HepG2 (cell line): Measurements from ENCODE around the gene PDILT.

ENCODE experiments used
- CTCF ChIP-seq: sonication (generic); formaldehyde crosslinking; IDR thresholded peaks from 2 replicates; pipeline ENCODE4 v1.5.0; 2020; ENCODE audit warnings: mild to moderate bottlenecking, missing genetic modification reagents, moderate library complexity
- EP300 ChIP-seq, 3 experiments: sonication (generic) in 1 of 3; formaldehyde crosslinking in 1 of 3; IDR thresholded peaks; 2 replicates each; pipeline versions ENCODE4 v1.5.1 to v1.6.1; 2011 to 2020; ENCODE audit warnings: low read depth in 2 of 3, low read length in 2 of 3, borderline replicate concordance in 1 of 3, improper control_type of control experiment in 1 of 3, mild to moderate bottlenecking in 1 of 3, missing genetic modification reagents in 1 of 3, moderate library complexity in 1 of 3
- IRF9 ChIP-seq: sonication (generic); formaldehyde crosslinking; IDR thresholded peaks from 2 replicates; pipeline ENCODE4 v1.8.0; 2022; ENCODE audit warnings: missing genetic modification reagents, mild to moderate bottlenecking, borderline replicate concordance
- KDM4B ChIP-seq: sonication (generic); formaldehyde crosslinking; IDR thresholded peaks from 2 replicates; pipeline ENCODE4 v1.4.0; 2020; ENCODE audit warnings: missing genetic modification reagents
- MAZ ChIP-seq, 2 experiments: sonication (generic) in 1 of 2; formaldehyde crosslinking in 1 of 2; IDR thresholded peaks; 2 replicates each; pipeline versions ENCODE4 v1.5.0 to v1.6.1; 2012 to 2020; ENCODE audit warnings: low read depth in 2 of 2, mild to moderate bottlenecking in 2 of 2, borderline replicate concordance in 1 of 2, improper control_type of control experiment in 1 of 2, low read length in 1 of 2, missing genetic modification reagents in 1 of 2, moderate library complexity in 1 of 2
- POLR2A ChIP-seq, 2 experiments: IDR thresholded peaks; 2 replicates each; pipeline ENCODE4 v1.6.1; 2011; ENCODE audit warnings: low read depth in 2 of 2, low read length in 2 of 2, mild to moderate bottlenecking in 1 of 2, moderate library complexity in 1 of 2; ENCODE audit not compliant: insufficient read depth in 1 of 2
- STAG1 ChIP-seq: sonication (generic); formaldehyde crosslinking; IDR thresholded peaks from 2 replicates; pipeline ENCODE4 v1.4.0; 2020; ENCODE audit warnings: missing genetic modification reagents
- ZNF138 ChIP-seq: sonication (generic); formaldehyde crosslinking; IDR thresholded peaks from 2 replicates; pipeline ENCODE4 v1.5.0; 2020; ENCODE audit warnings: mild to moderate bottlenecking, low read depth, missing genetic modification reagents
- ZNF567 ChIP-seq: sonication (generic); formaldehyde crosslinking; IDR thresholded peaks from 2 replicates; pipeline ENCODE4 v1.8.1; 2023; ENCODE audit warnings: mild to moderate bottlenecking, missing genetic modification reagents, borderline replicate concordance
- ZNF766 ChIP-seq: sonication (generic); formaldehyde crosslinking; IDR thresholded peaks from 2 replicates; pipeline ENCODE4 v1.5.0; 2020; ENCODE audit warnings: missing genetic modification reagents, borderline replicate concordance

- TF ChIP-seq KDM4B (no peak), MAZ (IDR thresholded peaks at IDR 0.05; ENCODE audit: borderline replicate concordance, low read depth, low read length) (no peak), MAZ (CRISPR knock-in tag; IDR thresholded peaks at IDR 0.05; ENCODE audit: low read depth) (no peak), IRF9 (CRISPR knock-in tag) (no peak), CTCF (CRISPR knock-in tag) (no peak), STAG1 (CRISPR knock-in tag) (no peak), POLR2A (IDR thresholded peaks at IDR 0.05; ENCODE audit: insufficient read depth in 1 of 2, low read depth in 2 of 2, low read length in 2 of 2) (no peak), ZNF766 (CRISPR knock-in tag) (no peak), ZNF138 (CRISPR knock-in tag) (no peak), EP300 (IDR thresholded peaks at IDR 0.05; ENCODE audit: low read depth in 2 of 2, low read length in 2 of 2) (no peak), EP300 (CRISPR knock-in tag; IDR thresholded peaks at IDR 0.05; ENCODE audit: borderline replicate concordance) (no peak), ZNF567 (CRISPR knock-in tag) (no peak)
Observed at GRCh38 chr16:20382202-20382948, 22.2 kb downstream of the PDILT start.
